Testis (tissue), 2 donors: ENCODE data around the gene PRKAG1.

Experiments
- CTCF ChIP-seq, 3 experiments: fragments of 450-650 bp in 2 of 3; fragments of 200-600 bp in 1 of 3; sonication (generic) in 1 of 3; IDR thresholded peaks; one replicate each; pipeline ENCODE4 v1.5.1; 2016 to 2019; ENCODE audit warnings: antibody characterized with exemption in 3 of 3, mild to moderate bottlenecking in 2 of 3, moderate library complexity in 1 of 3
- POLR2A ChIP-seq: fragments of 450-650 bp; IDR thresholded peaks from one replicate; pipeline ENCODE4 v1.6.1; 2017; ENCODE audit warnings: antibody characterized with exemption, mild to moderate bottlenecking, moderate library complexity

DNA sequence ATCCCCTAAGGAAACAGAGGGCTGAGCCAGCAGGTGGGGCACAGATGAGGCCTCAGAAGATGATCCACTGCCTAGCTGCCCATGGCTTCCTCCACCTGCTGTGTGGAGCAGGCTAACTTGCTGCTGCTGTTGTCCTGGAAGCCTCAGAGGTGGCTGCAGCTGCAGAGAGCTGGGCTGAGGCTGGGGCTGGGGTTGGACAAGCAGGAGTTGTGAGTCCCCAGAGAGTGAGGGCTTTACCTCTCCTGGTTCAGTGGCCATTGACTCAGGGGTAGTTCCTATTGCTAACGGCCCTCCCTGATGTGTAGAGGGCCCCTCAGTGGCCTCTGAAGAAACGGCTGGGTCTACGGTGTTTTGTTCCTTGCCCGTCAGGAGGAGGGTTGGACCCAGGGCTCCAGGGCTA is 13.7 kb upstream of the PRKAG1 start:
- no peak for TF ChIP-seq POLR2A
- TF ChIP-seq CTCF (IDR thresholded peaks at IDR 0.05) = no peak
